Activated CD8-positive, alpha-beta memory T cell treated with anti-CD3 and anti-CD28 coated beads, Interleukin-2, amount 50 U/mL, for 48 hours (primary cell): Measurements from ENCODE around the gene EPHA3.

Experiments used
- DNase-seq: peaks from one replicate; pipeline ENCODE4 v3.0.0-alpha.2; 2020

The EPHA3 gene

GRCh38 chr3:89154416-89154815, 47.0 kb downstream of the EPHA3 start:
- DNase-seq, result no peak

DNA sequence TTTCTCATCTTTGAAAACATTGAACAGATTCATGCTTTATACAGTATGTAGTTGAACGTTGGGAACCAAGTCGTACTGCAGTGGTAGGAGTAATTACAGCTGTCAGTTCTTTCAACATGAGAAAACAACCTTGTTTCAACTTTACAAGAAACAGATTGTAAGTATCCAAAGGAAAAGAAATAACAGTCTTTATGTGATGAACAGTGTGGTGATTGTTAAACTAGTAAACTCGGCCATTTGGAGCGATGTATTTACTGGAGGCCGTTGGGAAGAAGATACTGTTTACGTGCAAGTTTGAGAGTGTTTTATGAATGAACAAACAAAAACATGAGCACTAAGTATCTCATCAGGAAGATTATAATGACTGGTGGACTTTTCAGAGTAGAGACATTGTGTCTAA, 48.4 kb downstream of the EPHA3 start:
- DNase-seq, result no peak

DNA sequence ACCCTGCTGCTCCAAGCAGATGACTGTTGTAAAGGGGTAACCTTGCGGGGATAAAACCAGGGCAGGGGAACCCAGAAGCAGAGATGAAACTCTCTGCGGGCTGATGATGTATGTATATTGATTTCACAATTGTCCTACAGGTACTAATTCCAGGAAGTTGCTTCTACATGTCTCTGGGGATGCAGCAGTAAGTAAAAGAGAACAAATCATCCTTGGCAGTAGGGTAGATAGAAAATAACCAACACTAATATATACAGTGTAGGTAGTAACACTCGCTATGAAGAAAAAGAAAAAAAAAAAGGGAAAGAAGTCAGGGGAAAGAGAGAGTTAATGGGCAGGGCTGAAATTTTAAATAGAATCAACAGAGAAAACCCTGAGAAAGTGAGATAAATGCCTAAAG, 50.2 kb downstream of the EPHA3 start:
- DNase-seq, result no peak

DNA sequence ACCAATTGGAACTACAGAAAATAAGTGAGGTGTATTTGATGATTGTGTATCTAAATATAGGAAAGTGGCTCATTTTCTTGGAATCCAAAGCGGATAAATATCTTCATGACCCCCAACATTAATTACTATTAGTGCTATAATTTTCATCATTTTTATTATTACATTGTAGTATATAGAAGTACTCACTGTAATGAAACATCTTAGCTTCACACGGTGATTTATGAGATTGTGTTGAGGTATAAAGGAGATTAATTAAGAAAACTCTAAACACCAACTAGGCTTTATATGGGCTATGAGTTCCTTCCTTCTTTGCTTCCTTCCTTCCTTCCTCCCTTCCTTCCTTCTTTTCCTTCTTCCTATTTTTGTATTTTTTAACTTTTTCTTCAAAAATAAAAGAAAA, 52.2 kb downstream of the EPHA3 start:
- DNase-seq, result no peak

GRCh38 chr3:89164774-89165173, 57.4 kb downstream of the EPHA3 start:
- DNase-seq, result no peak

- no peak for DNase-seq
Observed at GRCh38 chr3:89165636-89166263, 58.3 kb downstream of the EPHA3 start.

DNA sequence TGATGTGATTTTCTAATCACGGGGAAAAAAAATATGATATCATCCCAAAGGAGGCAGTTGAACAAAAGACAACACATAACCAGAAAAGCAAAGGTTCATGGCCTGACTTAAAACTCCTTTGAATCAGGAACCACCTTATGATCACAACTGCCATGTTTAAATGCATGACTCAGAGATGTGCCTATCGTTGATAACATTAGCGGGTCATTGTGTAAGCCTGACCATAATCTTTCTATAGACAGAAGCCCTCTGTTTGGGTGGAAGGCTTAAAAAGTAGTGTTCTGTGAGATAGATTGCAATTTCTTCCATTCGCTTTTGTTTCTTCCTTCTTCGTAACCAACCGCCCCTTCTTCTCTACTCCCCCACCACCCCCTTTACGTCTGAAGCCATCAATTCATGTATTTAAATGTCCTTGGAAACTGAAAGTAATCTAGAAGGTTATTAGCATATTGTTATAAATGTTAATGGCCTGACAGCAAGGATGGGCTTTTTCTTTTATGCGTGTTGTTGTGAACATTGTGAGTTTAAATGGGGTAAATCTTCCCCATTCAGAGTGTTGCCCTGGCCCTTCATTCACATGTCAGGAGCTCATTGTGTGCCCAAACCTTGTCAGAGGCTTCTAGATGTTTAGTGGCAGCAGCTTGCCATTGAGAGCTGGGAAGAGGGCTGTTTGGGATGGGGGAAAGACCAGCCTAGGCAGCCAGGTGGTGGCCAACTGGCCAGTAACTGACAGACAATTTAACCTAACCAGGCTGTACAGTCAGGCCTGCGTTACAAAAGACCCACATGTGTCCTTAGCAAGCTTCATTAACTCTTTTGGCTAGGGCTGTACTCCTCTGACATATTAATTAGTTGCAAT, 64.5 kb downstream of the EPHA3 start:
- no peak for DNase-seq

DNA sequence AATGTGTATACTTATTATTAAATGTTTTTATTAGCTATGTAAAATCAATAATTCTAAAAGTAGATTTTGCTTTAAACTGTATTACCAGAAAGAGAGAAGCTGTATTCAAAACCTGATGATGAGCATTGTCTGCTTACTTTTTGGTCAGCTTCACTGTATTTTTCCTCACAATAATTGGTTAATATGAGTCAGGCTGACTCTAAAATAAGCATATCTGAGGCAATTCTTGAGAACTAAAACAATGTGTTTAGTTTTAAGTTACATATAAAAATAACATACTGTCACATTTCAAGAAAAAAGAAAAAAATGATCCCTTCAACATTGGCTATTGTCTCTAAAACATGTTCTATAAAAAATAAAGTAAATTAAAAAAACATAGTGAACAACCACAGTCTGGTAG, 66.1 kb downstream of the EPHA3 start:
- no peak for DNase-seq

- no peak for DNase-seq
Observed at GRCh38 chr3:89179355-89180001, 72.1 kb downstream of the EPHA3 start.

GRCh38 chr3:89180334-89180733, 72.9 kb downstream of the EPHA3 start:
- DNase-seq, result no peak

GRCh38 chr3:89182056-89182455, 74.6 kb downstream of the EPHA3 start:
- DNase-seq, result no peak

DNA sequence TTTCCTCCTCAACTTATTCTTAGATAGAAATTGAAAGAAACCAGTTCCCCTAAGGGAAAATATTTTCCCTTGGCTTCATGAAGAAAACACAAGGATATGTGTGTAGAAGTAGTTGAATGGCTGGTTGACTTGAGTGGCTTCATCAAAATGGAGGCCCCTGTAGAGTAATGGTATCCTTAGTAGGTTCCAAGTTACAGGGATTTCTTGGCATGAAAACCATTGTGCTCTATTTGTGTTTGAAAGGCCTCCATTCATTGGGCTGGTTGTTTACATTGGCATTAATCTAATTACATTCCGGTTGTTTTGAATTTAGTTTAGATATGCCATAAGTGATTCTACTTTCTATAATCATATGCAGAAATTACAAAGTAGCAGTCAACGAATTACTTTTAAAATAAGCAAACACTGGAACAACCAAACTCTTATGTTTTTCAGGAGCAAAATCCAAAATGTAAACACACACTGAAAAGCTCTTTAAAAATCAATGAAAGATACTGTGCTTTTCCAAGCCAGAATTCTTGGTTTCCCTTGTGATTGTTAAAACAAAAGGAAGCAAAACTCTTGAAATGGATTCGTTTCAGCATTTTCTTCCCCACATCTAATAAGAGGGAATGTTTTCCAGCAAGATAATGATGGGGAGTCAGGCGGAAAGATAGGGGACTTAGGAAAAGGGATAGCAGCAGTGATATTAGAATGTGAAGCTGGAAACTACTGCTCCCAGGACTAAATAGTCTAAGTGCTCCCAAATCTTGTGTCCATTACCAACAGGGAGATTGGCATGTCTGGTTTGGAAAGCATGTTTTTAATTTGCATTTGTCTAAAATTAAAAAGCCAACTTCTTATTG, 77.0 kb downstream of the EPHA3 start:
- no peak for DNase-seq

DNA sequence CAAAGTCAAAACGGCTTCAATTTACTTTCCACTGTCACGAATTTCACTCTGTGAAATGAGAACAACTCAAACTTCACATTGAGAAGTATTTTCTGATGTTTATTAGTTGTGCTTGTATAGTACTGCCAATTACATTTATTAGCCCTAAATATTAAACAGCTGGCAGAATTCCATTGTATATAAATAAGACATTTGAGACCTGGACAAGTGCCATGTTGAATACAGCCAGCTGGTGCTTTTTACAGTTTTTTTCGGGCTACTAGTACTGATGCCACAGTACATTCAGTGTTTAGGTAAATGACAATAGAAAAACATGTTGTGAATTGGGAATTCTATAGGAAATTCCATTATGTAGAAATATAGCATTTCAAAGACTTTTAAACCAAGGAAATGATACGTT, 79.0 kb downstream of the EPHA3 start:
- no peak for DNase-seq

DNA sequence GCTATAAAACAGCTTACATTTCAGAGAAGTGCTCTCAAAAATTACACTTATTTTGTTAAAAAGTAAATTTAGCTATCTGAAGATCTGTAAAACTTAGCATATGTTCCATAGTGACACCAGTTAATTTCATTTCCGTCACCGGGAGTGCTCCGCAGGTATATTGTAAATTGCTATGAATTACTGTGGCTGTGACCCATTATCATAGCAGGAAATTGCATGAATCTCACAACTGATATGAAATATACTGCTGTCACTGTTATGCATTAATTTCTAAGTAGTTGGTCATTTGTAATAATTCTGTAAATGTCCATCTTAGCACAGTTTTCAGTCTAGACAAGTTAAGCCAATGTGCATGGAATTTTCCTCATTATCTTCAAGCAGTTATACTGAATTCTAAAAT, 91.2 kb downstream of the EPHA3 start:
- DNase-seq, result no peak

DNA sequence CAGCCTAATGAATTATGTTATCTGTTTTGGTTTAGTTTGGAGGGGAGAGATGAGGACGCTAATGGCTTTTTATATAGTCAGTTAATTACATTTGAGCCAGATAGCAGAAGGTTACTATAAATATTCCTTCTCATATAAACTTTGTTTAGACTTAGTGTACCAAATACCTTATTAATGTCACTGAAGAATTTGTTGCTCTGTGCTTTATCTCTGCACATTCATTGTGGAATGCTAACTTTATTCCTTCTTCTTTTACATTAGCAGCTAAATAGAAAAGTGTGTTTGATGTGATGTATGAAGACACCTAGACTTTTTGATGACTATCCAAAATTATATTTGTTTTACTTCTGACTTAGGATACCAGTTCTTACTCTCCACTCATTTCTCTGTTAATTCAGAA, 105.2 kb downstream of the EPHA3 start:
- no peak for DNase-seq

- no peak for DNase-seq
Observed at GRCh38 chr3:89216016-89216739, 108.8 kb downstream of the EPHA3 start.

DNA sequence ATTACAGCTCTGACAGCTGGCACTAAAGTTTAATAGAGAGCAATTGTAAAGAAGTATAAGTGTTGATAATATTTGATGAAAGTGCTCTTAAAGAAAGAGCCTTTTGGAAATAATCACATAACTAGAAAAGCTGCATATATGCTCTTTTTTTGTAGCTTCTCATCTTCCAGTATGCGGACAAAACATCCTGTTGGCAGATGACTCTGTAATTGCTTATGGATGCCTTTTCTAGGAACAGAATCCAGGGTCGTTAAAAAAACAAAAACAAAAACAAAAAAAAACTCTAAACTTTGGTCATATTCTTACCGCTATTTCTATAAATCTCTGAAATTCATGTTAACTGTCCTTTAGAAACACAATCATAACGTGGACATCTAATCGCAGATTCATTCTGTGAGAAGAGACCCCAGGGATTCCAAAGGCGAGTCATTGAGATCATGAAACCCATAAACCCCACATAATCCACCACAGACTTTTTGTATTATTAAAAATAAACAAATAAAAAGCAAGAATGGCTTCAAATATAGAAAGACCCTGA, 109.8 kb downstream of the EPHA3 start:
- no peak for DNase-seq

DNA sequence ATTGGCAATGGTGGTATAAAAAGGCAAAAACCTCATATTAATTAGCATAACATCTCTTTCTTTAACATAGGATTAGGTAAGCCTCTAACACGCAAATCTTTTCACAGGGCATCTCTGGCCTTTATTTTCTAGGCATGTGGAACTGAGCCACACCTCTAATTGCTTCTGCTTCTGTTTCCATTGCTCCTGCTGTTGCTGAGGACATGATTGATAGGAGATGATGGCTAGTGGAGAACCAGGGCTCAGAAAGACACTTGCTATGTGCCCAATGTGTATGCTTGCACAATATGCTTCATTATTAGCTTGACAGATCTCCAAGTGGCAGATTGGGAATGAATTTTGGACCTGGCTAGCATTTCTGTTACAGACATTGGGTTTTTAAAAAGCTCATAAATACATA, 114.5 kb downstream of the EPHA3 start:
- no peak for DNase-seq

DNA sequence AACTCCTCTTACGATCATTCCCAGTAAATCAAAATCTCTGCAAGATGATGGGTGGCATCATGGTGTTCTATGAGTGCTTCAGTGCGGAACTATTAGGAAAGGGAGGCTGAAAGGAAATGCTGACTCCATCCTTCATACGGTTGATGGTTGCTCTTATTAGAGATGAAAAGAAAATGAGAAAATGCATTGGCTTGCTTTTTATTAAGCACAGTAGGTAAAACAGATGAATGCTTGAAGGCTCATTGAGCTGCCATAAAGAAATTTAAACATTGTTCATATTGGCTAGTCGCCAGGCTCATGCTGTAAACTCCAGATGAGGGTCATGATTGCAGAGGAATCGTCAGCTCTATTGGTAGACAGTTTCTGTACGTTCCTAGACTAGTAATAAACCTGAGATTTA, 115.8 kb downstream of the EPHA3 start:
- DNase-seq, result no peak

- DNase-seq, result no peak
Observed at GRCh38 chr3:89227218-89227617, 119.8 kb downstream of the EPHA3 start.

DNA sequence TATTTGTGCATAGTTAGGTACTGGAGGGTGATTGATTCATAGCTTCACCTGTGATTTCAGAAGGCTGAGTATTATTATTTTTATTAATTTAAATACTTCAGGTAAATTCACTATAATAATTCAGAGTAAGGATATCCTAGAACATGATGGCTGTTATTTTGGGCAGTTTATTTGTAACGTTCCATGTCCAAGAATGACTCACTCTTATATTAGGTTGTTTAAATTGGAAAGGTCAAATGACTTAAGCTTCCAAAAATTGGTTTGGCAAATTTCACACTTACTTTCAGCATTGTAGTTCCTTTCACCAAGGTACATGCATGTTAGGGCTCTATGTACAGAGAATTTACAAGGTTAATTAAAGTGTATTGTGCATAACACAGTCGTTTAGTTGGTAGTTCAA, 120.2 kb downstream of the EPHA3 start:
- no peak for DNase-seq

DNA sequence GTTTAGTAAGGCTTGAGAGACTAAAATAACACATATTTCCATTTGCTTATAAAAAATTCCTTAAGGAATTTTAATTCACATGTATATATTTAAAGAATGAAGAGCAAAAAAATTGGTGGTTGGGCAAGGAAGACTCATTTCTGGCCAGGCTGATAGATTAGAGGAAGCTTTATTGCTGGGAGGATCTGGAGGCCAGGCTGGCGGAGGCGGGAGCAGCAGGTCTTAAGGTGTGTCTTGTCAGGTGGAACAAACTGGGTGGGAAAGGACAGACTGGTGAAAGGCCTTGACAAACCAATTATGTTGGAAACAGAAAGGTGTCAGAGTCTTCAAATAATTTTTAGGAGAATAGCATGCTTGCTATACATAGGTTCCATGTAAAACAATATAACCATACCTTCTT, 124.7 kb downstream of the EPHA3 start:
- no peak for DNase-seq
